ENCODE results near the gene KCND3.
A peak's percentile ranks its signal among the peaks of the same experiment; 100 is the strongest.
"Not testable (repeated sequence)": the region's sequence is repeated elsewhere in the genome, so short reads cannot be mapped to it uniquely, and the experiment has no call there.

The KCND3 gene

GRCh38 chr1:111750856-111751255 lies 238.6 kb downstream of the KCND3 start:
- FAIRE-seq (no peak), DNase-seq (ENCODE audit: insufficient read length, low spot score) (no peak)

- FAIRE-seq: no peak
- no peak for DNase-seq (ENCODE audit: insufficient read length, low spot score)
Measured at GRCh38 chr1:111749628-111750027, 239.8 kb downstream of the KCND3 start.

- no peak for DNase-seq (ENCODE audit: insufficient read length, low spot score)
- FAIRE-seq: no peak
Measured at GRCh38 chr1:111747947-111748346, 241.5 kb downstream of the KCND3 start.

GRCh38 chr1:111747282-111747734 lies 242.2 kb downstream of the KCND3 start:
- DNase-seq (ENCODE audit: insufficient read length, low spot score) (no peak), FAIRE-seq (no peak)

- FAIRE-seq: no peak
- DNase-seq (ENCODE audit: insufficient read length, low spot score): no peak
Measured at GRCh38 chr1:111746614-111746999, 242.9 kb downstream of the KCND3 start.

- no peak for FAIRE-seq
- no peak for DNase-seq (ENCODE audit: insufficient read length, low spot score)
Measured at GRCh38 chr1:111745675-111746613, 243.5 kb downstream of the KCND3 start.

GRCh38 chr1:111743679-111744101 lies 245.8 kb downstream of the KCND3 start:
- no peak for DNase-seq (ENCODE audit: insufficient read length, low spot score)
- no peak for FAIRE-seq

- FAIRE-seq (no peak), DNase-seq (ENCODE audit: insufficient read length, low spot score) (no peak)
Measured at GRCh38 chr1:111742938-111743549, 246.4 kb downstream of the KCND3 start.

- FAIRE-seq; DNase-seq (ENCODE audit: insufficient read length, low spot score): not testable (repeated sequence)
Measured at GRCh38 chr1:111742292-111742691, 247.2 kb downstream of the KCND3 start.

- FAIRE-seq (no peak), DNase-seq (ENCODE audit: insufficient read length, low spot score) (no peak)
Measured at GRCh38 chr1:111739925-111740765, 249.3 kb downstream of the KCND3 start.

GRCh38 chr1:111739194-111739924 lies 250.1 kb downstream of the KCND3 start, which contains the start of gene INKA2:
TSS of gene INKA2 (minus strand) at chr1:111739395. CDS start at chr1:111739242, 153 bp downstream.
- FAIRE-seq (no peak), DNase-seq (ENCODE audit: insufficient read length, low spot score) (peak; percentile 79)

GRCh38 chr1:111738436-111739193 lies 250.9 kb downstream of the KCND3 start:
- DNase-seq (ENCODE audit: insufficient read length, low spot score) (no peak), FAIRE-seq (no peak)

- no peak for FAIRE-seq
- DNase-seq (ENCODE audit: insufficient read length, low spot score): no peak
Measured at GRCh38 chr1:111738133-111738435, 251.4 kb downstream of the KCND3 start.

- FAIRE-seq: no peak
Measured at GRCh38 chr1:111737216-111738132, 252.0 kb downstream of the KCND3 start.

GRCh38 chr1:111736548-111737215 lies 252.8 kb downstream of the KCND3 start:
- no peak for DNase-seq (ENCODE audit: insufficient read length, low spot score)

More at GRCh38 chr1:111737216-111738132, 252.0 kb downstream of the KCND3 start:
- no peak for DNase-seq (ENCODE audit: insufficient read length, low spot score)

GRCh38 chr1:111735858-111736544 lies 253.5 kb downstream of the KCND3 start:
- no peak for FAIRE-seq

More at GRCh38 chr1:111736548-111737215, 252.8 kb downstream of the KCND3 start:
- no peak for FAIRE-seq

GRCh38 chr1:111735321-111735720 lies 254.1 kb downstream of the KCND3 start:
- DNase-seq (ENCODE audit: insufficient read length, low spot score) (no peak), FAIRE-seq (no peak)

More at GRCh38 chr1:111735858-111736544, 253.5 kb downstream of the KCND3 start:
- DNase-seq (ENCODE audit: insufficient read length, low spot score): no peak
